ENCODE results near the gene CD93. TPM values are rescaled to one million over a fixed set of nuclear protein-coding genes. Genes with fewer than 3 reads are reported as not detected.

CD93 gene
- total and polyA plus RNA-seq, 2 of the 8 experiments (the other 6 are each of a cell fraction or from before 2014, with no cell fraction given): under 0.01 to 0.07 TPM

- H4K8ac ChIP-seq (ENCODE audit: extremely low read depth, insufficient read depth, low read length): peak overlapping the region; percentile 42
- FAIRE-seq (peak; percentile 84), DNase-seq (ENCODE audit: low read depth in 1 of 2, low spot score in 2 of 2) (peak; percentile 78 to 98)
- no peak overlapping the region for H3K27ac ChIP-seq (ENCODE audit: low read depth, low read length)
- peak overlapping the region; percentile 86 for H2BK20ac ChIP-seq (ENCODE audit: low read length)
- peaks cover 4 to 12% (median 6%) of the 10 kb centered on the region in 4 experiments; a peak in 6 of 7 replicates for H3K4me1 ChIP-seq (replicated peaks in 1 of 4; ENCODE audit: control insufficient read depth in 3 of 4, insufficient read depth in 4 of 4, low read length in 3 of 4)
- H4K91ac ChIP-seq (replicated peaks; ENCODE audit: insufficient read length, low read length): peak overlapping the region; percentile 89
- 2% methylated on average over 38 of the region's 46 CpGs; no CpG with 5 or more reads in 1 of the 2 experiments for WGBS, 2 experiments (ENCODE audit: extremely low coverage in 1 of 2, insufficient coverage in 1 of 2, insufficient read length in 1 of 2, insufficient replicate concordance in 2 of 2, low coverage in 1 of 2, low lambda C conversion rate in 2 of 2, missing lambda C conversion rate in 1 of 2)
- H3K79me1 ChIP-seq (ENCODE audit: low read depth, low read length): no peaks in the 10 kb centered on the region
- H4K20me1 ChIP-seq (replicated peaks in 1 of 2; ENCODE audit: control insufficient read depth in 1 of 2, insufficient read depth in 2 of 2, low read length in 2 of 2): peaks cover 0 to 5% of the 10 kb centered on the region in 2 experiments
- no peak overlapping the region for H3K14ac ChIP-seq (ENCODE audit: insufficient read length)
- peak overlapping the region; percentile 84; the same call in 1 of the 2 replicates for H2BK5ac ChIP-seq (ENCODE audit: low read depth, low read length)
- POLR2A ChIA-PET (ENCODE audit: partially characterized antibody): interaction anchor here (0.6 to 2.2 kb wide), 10 partner anchors 9 to 385 kb away, joined by 3 to 13 read pairs (median 5); partner anchors contain the start of genes NXT1 and SSTR4
- H3K23me2 ChIP-seq (ENCODE audit: low read depth, low read length): peaks cover 28% of the 10 kb centered on the region
- no peaks in the 10 kb centered on the region for H3K79me2 ChIP-seq (ENCODE audit: control insufficient read depth in 1 of 2, insufficient read depth in 2 of 2, low read length in 2 of 2)
- peak overlapping the region in 1 of 4 experiments; percentile 13; a peak in 2 of 7 replicates for H3K9ac ChIP-seq (replicated peaks in 1 of 4; ENCODE audit: extremely low read depth in 1 of 4, low read depth in 3 of 4, low read length in 3 of 4)
- H2AK5ac ChIP-seq (ENCODE audit: low read depth, low read length): no peak overlapping the region
- peak overlapping the region; percentile 7; the same call in 1 of the 2 replicates for H2AFZ ChIP-seq (ENCODE audit: low read length)
- H3K4ac ChIP-seq (replicated peaks; ENCODE audit: insufficient read length, low read depth, low read length): no peak overlapping the region
- CTCF ChIA-PET (ENCODE audit: partially characterized antibody): interaction anchor here (0.6 to 5.0 kb wide), 55 partner anchors 8 to 712 kb away, joined by 3 to 90 read pairs (median 4); partner anchors contain the start of gene SSTR4
- peak overlapping the region; percentile 53; the same call in 1 of the 2 replicates for H2BK15ac ChIP-seq (ENCODE audit: low read length)
- H3K18ac ChIP-seq (ENCODE audit: extremely low read depth, low read length): peak overlapping the region; percentile 98
- H3K23ac ChIP-seq (ENCODE audit: insufficient read length): no peak overlapping the region
- H3K27me3 ChIP-seq (replicated peaks in 1 of 4; ENCODE audit: control insufficient read depth in 3 of 4, extremely low read depth in 1 of 4, insufficient read depth in 3 of 4, low read length in 3 of 4): peaks cover 31 to 61% (median 50%) of the 10 kb centered on the region in 4 experiments
- H2BK120ac ChIP-seq (replicated peaks; ENCODE audit: low read depth, low read length): no peak overlapping the region
- H4K5ac ChIP-seq (ENCODE audit: insufficient read length, low read depth, low read length): no peak overlapping the region
- H3K36me3 ChIP-seq (ENCODE audit: control insufficient read depth in 2 of 4, insufficient read depth in 4 of 4, low read length in 3 of 4): no peaks in the 10 kb centered on the region
- H3K4me3 ChIP-seq (ENCODE audit: extremely low read depth in 1 of 4, insufficient read depth in 2 of 4, low read depth in 3 of 4, low read length in 4 of 4): peak overlapping the region; percentile 47 to 71 (median 61)
- H2BK12ac ChIP-seq (ENCODE audit: low read depth, low read length): peak overlapping the region; percentile 88; the same call in 1 of the 2 replicates
- H3K9me3 ChIP-seq (ENCODE audit: insufficient read depth in 2 of 2, low read depth in 1 of 2, low read length in 1 of 2): no peaks in the 10 kb centered on the region
- peak overlapping the region; percentile 55 for H3K56ac ChIP-seq (replicated peaks; ENCODE audit: insufficient read length, low read depth, low read length)
- H3K4me2 ChIP-seq (ENCODE audit: insufficient read depth in 1 of 2, low read depth in 2 of 2, low read length in 2 of 2): peak overlapping the region; percentile 70 to 98
- TF ChIP-seq SIN3A (conservative IDR thresholded peaks at IDR 0.05 in 1 of 2, IDR thresholded peaks at IDR 0.05 in 1 of 2; ENCODE audit: low read depth in 1 of 2, low read length in 2 of 2) (peak in 1 of 2 experiments; percentile 58; a peak in 1 of 4 replicates), CBX8 (IDR thresholded peaks at IDR 0.05; ENCODE audit: borderline replicate concordance, low read depth, low read length) (no peak), SIX5 (IDR thresholded peaks at IDR 0.05; ENCODE audit: low read depth, low read length) (no peak), ASH2L (IDR thresholded peaks at IDR 0.05; ENCODE audit: low read length) (peak; percentile 20), TBP (IDR thresholded peaks at IDR 0.05; ENCODE audit: low read depth, low read length) (peak; percentile 55; the same call in 1 of the 2 replicates), CHD1 (IDR thresholded peaks at IDR 0.05; ENCODE audit: low read depth, low read length) (no peak), POU5F1 (IDR thresholded peaks at IDR 0.05; ENCODE audit: low read depth, low read length) (0 out of 2 replicates have a peak, but pooled peaks have one; percentile 0), TEAD4 (IDR thresholded peaks at IDR 0.05; ENCODE audit: low read depth, low read length) (no peak), RAD21 (IDR thresholded peaks at IDR 0.05 in 1 of 2, conservative IDR thresholded peaks at IDR 0.05 in 1 of 2; ENCODE audit: low read depth in 2 of 2, low read length in 2 of 2) (peak; percentile 81 to 86), HDAC2 (IDR thresholded peaks at IDR 0.05; ENCODE audit: borderline replicate concordance in 1 of 2, low read depth in 2 of 2, low read length in 2 of 2) (peak in 1 of 2 experiments; percentile 37; a peak in 1 of 4 replicates)
Observed at GRCh38 chr20:23050847-23051627, 35.1 kb downstream of the CD93 start.

All from H1 (cell line).